ENCODE data around the gene CHKB.

- no peak for TF ChIP-seq CTCF (conservative IDR thresholded peaks at IDR 0.05; ENCODE audit: low read length)
- TF ChIP-seq EZH2phosphoT487 (IDR thresholded peaks at IDR 0.05; ENCODE audit: borderline replicate concordance, low read depth, low read length): no peak
Observed at GRCh38 chr22:50624347-50625130, 41.9 kb upstream of the CHKB start.

Data from OCI-LY7 (cell line).